ENCODE data around the gene RASGRP4.
A peak's percentile ranks its signal among the peaks of the same experiment; 100 is the strongest.

GRCh38 chr19:38434549-38435051 lies 8.6 kb upstream of the RASGRP4 start:
- no peak for TF ChIP-seq CTCF (IDR thresholded peaks at IDR 0.05)
- peak; percentile 6 for TF ChIP-seq POLR2A (IDR thresholded peaks at IDR 0.05; ENCODE audit: low read depth)
- no peak for TF ChIP-seq POLR2AphosphoS5 (IDR thresholded peaks at IDR 0.05)

All from esophagus muscularis mucosa (tissue), 3 donors.